Glomerular endothelial cell (primary cell): ENCODE data around the gene PRKD1. TPM values are rescaled to one million over a fixed set of nuclear protein-coding genes. Genes with fewer than 3 reads are reported as not detected.

ENCODE experiments used
- DNase-seq: peaks from one replicate; pipeline ENCODE4 v3.0.0-alpha.2; 2011; ENCODE audit warnings: low read depth, low spot score; ENCODE audit errors: extremely low read depth
- total RNA-seq: library from RNA; depleted of rRNA; stranded (reverse); fragments of >200 nt; gene quantifications from 2 replicates; pipeline ENCODE4 v1.2.3, GENCODE V29; 2015

PRKD1 gene
- total RNA-seq, 1 donor from 2014 or later: 7.2 TPM

DNA sequence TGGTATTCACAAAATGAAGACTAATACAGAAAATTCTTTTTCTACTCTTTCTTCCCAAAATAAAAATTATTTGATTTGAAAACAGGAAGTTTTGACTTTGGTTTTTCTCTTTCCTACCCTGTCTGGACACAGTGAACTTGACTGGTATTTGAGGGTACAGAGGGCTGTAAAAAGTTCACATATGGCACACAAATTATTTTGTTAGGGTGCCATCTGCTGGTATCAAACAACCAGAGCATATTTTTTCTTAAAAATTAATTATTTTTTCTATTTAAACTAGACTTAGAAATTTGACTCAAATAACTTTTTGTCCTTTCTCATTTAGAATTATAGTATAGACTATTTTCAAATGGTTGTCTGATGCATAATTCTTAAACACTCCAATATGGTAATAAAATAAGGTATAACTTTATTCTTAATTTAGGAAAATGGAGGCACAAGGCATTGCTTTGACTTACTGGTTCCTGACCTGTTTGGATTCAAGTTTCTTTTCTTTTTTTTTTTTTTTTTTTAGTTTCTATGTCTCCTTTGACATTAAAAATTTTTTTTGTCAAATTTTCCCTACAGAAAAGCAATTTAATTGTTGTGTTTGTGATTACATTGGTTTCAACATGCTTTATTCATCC is 390.6 kb downstream of the PRKD1 start:
- peak; percentile 27 for DNase-seq

DNA sequence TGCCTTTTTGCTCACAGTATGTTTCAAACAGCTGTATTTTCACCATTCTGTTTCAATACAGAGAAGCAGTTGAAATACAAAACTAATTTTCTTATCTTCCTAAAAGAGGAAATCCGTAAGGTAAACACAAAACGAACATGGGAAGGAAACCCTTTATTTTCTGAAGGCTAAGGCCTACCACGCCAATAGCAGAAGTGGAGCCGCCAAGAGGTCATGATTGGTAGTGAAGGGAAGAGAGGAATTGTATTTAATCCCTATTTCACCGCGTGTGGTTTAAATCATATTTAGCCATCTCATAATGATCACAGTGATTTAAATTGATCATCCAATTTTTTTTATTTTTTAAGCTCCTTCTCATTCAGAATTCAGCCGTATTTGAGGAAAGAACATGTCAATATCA is 398.2 kb downstream of the PRKD1 start:
- no peak for DNase-seq

DNA sequence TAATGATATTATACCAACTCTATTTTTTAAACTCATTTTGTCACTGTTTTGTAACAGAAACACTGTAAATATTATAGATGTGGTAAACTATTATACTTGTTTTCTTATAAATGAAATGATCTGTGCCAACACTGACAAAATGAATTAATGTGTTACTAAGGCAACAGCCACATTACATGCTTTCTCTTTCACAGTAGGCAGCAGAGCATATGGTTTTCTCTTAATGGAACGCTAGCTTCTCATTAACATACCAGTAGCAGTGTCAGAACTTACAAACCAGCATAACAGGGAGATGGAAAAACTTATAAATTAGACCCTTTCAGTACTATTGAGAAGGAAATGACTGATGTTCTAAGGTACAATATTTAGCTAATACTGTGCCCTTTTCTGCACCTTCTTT is 398.8 kb downstream of the PRKD1 start:
- no peak for DNase-seq

DNA sequence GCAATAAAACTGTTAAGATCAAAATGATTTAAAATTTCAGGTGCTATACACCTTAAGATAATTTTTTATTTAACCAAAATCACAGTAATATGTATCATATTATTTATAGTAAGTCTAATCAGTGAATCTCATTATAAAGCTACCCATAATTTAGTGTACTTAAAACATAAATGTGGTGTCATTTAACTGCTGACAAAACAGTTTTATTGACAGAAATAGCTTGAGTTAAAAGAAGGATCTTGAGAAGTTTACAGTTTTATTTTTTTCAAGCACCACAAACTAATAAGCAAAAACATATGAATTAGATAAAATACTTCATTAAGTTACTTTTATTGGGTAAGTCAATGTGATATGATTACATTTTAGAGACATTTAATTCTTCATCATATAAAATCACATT is 400.4 kb downstream of the PRKD1 start:
- DNase-seq: no peak
